HG03520 (cell line): Measurements from ENCODE around the gene SPRY1.

Experiments
- ATAC-seq: cut with Tn5 transposase; IDR thresholded peaks from one replicate; pipeline ENCODE4 v1.9.1; 2021; ENCODE audit warnings: mild to moderate bottlenecking, moderate library complexity; ENCODE audit not compliant: unreplicated experiment

SPRY1 gene

DNA sequence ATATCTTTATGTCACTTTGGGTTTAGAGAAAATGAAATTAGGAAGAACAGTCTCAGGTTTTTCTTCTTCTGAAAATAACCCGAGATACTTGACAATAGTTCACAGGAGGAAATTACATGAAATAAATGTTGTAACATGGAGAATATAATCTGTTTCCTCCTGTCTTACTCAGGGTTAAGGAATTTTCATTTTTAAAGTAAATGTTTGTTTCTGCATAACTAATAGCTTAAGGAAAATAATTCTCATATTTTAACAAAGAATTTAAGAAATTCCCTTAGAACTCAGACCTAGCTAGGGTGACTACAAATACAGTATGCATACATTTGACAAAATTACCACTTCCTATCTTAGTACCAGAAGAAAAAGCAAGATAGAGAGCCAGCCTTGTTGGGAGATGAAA, 17.2 kb upstream of the SPRY1 start:
- no peak for ATAC-seq

DNA sequence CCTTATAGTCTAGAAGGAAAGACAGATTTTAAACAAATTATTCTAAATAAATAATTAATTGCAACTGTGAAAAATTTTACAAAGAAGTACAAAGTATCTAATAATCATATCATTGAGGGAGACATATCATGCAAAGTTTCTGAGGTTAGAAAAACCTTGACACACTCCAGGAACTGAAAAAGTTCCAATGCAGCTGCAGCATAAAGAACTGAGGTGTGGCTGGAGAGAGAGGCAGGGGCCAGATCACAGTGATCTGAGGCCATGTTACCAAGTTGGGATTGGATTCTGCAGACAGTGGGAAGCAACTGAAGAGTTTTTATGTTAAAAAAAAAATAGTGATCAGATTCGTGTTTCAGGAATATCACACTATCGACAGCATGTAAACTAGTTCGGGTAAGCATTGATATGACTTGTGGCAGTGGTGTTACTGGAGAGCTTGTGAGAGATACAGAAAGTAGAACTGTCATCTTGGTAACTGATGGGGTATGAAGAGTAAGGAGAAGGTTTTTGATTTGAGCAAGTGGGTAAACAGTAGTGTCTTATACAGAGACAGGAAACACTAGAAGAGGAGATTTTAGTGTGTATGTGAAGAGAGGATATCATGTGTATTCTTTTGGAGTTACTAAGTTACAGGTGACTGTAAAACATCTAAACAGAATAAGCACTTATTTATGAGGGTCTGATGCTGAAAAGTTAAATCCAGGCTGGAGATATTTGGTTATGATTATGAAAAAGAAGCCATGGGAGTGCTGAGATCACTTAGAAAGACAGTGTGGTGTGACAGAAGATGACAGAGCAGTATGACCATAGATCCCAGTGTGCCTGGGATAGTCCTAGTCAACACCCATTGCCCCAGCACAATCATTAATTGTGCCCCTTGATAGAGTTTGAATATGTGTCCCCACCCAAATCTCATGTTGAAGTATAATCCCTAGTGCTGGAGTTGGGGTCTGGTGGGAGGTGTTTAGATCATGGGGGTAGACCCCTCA, 15.6 kb upstream of the SPRY1 start:
- ATAC-seq = peak; percentile 86

DNA sequence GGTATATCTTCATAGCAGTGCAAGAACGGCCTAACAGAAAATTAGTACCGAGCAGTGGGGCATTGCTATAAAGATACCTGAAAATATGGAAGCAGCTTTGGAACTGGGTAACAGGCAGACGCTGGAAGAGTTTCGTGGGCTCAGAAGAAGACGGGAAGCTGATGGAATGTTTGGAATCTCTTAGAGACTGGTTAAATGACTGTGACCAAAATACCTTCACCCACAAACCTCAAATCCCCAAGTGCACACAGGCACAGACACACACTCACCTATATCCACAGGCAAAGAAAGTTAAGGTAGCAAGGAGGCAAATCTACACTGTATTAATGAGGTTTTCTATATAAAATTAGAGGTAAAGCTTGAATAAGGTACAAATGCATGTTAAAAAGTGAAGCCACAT, 14.6 kb upstream of the SPRY1 start:
- ATAC-seq = no peak

DNA sequence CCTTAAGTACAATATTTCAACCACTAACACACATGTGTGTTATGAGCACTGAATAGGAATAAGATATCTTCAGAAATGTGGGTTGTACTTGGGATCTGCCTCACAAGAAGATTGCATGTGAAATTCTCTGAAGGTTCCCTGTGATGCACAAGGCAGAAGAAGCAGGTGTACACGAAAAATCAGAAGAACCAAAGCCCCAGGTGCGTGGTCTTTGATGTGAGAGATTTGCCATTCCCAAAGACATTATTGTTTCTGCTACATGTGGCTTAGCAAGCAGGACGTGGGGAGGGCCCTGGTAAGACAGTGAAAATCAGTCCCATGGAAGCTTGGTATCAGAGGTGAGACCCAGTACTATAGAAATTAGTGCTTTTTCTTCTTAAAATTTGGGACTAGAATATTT, 13.0 kb upstream of the SPRY1 start:
- no peak for ATAC-seq

DNA sequence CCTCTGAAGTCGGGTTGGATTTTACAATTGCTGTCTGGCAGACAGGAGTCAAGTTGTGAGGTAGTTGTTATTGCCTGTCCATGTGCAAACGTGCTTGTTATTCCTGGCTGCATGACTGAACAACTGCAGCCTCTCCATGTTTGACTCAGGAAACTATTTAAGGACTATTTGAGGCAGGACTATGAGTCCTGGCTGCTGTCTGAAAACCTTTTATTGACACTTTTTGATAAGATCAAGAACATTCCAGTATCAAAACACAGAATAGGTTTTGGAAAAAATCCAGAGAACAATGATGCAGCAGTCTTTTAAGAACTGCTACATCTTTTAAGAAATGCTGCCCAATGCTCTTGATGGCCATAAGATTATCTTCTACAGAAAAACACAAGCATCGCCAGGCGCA, 10.0 kb upstream of the SPRY1 start:
- ATAC-seq = no peak

DNA sequence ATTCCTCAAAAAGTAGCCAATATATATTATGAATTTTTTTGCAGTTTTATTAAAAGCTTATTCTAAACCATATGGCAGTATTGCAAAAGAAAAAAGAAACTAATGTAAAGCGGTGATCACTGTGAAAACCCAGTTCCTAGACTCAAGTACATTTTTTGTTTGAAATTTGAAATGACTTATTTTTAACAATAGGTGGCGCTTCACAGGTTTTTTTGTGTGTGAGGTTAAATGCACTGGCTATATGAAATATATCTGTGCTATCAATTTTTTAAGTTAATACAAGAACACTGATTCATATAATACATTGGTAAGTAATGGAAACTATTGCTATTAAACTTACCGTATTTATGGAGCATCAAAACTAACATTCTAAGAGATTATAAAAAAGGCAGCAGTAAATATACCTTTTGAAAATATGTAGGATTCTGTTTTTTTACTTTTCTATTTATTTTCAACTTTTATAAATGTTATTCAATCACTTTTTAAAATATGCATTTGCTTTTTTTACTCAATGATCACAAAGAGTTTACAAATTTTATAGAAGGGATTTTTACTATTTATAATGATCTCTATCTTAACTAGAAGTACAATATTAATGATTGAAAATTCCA, 5.6 kb upstream of the SPRY1 start:
- ATAC-seq = no peak

DNA sequence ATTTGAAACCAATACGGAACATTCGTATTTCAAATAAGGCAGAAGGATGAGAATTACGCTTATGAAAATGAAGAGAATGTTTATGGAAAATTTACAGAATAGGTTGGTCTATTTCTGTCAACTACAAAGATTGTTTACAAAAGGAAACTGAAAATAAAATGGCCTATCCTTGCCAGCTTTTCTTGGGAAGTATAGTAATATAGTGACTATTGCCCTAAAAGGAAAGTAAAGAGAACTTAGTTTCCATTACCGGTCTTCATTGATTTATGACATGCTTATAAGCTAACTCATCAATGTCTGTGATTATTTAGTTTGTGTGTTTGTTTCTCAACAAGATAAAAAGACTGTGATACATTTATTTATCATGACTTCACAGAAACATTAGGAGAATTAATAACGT, 2.9 kb upstream of the SPRY1 start:
- ATAC-seq = no peak

DNA sequence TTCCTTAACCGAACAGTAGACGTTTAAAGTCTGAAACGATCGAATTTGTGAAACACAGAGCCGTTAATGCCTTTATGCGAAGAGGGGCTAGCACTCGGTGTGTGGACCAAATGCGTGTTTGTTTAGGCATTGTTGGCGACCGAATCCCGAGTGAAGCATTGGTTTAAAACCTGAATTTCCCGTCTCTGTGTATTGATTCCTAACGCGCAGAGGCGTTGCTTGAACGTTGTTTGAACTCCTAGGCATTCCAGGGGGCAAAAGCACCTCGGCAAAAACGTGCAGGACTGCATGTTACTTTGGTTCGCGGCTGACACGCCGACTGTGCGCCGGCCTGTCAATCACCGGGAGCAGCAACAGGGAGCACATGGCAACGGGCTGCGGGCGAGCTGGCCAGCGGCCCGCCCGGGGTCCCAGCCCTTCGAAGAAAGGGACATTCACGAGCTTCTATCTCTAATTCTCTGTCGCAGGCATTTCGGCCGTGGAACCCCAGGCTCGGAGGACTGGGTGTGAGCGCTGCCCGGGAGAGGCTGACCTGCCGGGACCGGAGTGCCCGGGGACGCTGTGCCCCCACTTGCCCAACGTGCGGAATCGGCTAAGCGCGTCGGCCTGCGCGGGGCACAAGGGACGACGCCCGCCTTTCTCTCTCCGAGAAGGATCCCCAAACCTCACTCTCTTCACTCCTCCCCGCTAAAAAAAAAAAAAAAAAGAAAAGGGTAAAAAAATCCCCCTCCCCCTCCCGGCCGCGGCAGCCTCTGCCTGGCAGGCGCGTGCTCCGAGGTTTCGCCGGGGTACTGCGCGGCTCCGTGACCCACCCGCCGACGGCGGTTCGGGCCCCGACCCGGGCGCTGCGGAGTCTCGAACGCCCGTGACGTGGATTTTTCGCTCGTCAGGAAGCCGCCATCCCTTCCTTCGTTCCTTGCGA, 810 bp downstream of the SPRY1 start:
- ATAC-seq = peak; percentile 3

DNA sequence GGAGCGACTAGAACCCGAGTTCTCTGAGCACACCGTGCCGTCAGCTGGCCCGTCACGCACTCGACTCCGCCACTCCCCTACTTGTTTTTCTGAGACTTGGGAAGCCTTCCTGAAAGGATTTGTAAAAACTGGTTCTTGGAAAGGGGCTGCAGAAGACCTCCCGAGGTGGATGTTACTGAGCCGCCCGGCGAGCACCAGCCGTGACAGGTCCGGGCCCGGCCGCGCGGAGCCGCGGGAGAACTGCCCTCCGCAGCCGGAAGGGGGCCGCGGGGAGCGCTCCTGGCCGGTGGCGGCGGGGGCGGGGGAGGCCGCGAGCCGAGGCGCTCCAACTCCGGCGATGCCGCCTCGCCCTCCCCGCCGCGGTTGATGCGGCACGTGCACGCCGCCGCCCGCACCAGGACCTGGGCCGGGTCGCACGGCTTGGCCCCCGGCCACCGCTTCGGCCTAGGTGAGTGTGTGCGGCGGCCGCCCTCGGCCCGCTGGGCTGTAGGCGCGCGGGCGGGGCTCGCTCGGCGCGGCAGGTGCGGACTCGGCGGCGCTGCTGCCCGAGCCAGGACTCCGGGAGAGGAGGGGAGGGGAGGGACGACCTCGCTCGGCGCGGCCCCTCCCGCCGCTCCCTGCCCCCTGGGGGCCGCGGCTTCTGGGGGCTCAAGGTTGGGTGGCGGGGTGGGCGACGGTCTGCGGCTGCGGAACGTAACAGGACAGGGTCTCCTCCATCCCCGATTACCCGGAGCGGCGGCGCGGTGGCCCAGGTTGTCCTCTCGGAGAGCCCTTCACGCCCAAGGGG, 1.7 kb downstream of the SPRY1 start:
- ATAC-seq = peak; percentile 63

DNA sequence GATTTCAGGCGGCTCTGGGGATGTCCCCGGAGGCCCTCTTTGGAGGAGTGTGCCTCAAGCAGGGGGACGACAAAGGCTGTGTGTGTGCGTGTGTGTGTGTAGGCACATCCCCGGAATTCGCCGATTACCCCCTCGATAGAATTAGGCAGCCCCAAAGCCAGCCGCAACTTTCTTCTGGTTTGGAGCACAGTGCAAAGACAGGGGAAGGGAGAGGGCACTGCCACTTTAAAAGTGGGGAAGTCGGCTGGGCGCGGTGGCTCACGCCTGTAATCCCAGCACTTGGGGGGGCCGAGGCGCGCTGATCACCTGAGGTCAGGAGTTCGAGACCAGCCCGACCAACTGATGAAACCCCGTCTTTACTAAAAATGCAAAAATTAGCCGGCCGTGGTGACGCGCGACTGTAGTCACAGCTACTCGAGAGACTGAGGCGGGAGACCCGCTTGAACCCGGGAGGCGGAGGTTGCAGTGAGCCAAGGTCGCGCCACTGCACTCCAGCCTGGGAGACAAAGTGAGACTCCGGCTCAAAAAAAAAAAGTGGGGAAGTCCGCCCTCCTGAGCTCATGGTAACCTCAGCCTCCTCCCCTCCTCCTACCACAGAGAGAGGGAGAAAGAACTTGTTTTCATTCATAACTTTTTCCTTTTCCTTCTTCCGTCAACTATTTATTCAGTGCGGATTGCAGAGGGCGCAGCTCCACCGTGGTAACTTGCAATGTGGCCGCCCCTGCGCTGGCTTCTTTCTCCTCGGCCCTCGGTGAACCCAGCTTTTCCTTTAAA, 2.4 kb downstream of the SPRY1 start:
- ATAC-seq = no peak

DNA sequence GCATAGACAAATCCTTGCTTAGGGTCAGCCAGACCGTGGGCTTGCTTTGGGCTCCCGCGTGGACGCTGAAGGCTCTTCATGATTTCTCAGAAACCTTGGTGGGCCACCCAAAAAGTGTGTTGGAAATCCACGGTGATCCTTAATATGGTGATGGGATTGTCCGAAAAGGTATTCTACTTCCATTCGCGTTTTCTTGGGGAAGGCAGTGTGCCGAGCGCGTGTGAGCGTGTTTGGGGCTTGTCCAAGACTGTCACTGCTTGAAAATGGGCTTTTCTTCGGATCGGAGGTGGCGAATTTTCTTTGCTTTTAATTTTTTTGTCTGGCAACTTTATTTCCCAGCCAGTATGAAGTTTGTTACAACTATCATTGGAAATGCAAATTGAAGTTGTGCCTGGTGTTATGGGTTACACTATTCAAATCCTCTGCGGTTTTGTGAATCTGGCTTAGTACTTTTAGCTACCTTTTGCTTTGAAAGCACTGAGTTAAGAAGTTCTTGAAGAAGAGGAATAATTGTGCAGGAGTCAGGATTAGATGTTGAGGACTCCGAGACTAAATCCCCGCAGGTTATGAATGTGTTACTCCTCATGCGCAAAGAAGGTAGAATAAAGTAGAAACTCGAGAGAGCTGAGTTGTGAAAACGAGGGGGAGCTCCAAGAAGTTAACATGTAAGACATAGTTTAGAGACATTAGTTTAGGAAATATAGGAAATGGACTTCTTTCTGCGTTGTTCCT, 3.2 kb downstream of the SPRY1 start:
- no peak for ATAC-seq

DNA sequence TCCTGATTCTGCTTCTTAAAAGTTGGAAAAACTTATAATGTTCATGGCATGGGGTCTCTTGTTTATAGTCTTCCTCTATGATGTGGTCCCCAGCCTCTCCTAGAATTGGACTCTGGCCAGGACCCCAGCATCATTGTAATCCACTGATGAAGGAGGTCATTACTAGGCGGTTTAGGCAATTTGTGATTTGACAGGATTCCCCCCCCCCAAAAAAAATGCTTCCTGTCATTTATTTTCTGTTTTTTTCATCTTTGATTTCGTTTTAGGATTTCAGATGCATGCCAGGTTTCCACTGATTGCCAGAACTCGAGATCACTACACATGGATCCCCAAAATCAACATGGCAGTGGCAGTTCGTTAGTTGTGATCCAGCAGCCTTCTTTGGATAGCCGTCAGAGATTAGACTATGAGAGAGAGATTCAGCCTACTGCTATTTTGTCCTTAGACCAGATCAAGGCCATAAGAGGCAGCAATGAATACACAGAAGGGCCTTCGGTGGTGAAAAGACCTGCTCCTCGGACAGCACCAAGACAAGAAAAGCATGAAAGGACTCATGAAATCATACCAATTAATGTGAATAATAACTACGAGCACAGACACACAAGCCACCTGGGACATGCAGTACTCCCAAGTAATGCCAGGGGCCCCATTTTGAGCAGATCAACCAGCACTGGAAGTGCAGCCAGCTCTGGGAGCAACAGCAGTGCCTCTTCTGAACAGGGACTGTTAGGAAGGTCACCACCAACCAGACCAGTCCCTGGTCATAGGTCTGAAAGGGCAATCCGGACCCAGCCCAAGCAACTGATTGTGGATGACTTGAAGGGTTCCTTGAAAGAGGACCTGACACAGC, 4.9 kb downstream of the SPRY1 start:
- ATAC-seq = no peak

DNA sequence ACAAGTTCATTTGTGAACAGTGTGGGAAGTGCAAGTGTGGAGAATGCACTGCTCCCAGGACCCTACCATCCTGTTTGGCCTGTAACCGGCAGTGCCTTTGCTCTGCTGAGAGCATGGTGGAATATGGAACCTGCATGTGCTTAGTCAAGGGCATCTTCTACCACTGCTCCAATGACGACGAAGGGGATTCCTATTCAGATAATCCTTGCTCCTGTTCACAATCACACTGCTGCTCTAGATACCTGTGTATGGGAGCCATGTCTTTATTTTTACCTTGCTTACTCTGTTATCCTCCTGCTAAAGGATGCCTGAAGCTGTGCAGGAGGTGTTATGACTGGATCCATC, 5.5 kb downstream of the SPRY1 start:
- ATAC-seq = no peak

DNA sequence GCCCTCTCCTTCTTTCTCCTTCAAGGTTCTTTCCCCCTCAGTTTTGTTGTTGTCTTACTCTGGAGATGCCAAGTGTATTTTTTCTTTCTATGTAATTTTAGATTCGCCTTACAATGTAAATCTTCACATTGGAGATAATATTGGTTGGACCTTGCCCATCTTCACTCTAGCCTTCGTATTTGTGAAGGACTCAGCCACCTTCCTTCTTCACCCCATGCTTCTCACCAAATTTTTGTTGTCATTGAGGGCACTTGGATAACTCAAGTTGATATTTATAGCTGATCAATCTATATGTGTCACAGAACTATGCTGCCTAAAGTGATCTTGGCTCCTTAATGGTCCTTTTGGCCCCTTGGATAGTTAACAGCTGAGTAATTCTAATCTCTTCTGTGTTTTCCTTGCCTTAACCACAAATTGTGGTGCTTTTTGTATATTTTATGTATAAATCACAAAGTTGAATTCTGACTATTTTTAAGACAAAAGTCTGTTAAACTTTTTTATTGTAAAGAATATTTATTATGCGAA, 6.5 kb downstream of the SPRY1 start:
- ATAC-seq = no peak

DNA sequence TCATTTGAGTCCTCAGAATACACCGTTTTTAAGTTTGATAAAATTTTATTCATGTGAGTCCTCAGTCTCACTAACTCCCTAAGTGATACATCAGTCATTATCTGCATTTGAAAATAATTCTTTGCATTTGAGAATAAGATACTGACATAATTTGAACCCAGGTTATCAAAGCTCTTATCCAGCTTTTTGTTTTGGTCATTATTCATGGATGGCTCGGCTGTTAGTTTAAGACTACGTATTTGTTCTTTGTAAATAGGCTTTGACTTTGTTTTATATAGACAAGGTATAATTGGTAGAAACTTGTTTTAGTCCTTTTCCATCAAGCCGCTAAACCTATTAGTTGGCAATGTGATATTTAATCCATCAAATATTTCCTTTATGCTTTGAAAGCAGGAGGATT, 7.9 kb downstream of the SPRY1 start:
- no peak for ATAC-seq

DNA sequence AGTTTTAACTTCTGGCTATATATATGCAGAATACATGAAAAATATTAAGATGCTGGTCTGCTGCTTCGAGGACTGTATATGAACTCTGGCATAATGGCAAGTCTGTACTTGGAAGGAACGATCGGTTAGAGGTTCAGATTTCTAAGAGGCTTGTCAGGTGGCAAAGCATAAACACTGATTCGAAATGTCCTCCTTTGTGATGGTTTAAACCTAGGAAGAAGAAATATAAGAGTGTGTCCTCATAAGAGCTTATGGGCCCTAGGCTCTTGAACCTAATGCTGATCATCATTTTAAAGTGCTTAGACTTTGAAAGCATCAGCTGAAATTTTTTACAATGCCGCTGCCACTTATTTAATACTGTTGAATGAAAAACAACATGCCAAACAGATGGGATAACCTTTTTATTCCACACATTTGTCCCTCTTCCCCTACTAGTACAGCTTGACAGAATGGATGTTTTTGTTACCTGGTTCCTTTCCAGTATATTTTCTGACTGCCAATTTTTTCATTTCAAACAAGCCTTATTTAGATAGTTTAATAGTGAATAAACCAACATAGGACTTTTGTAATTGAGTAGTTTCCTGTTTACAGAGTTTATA, 8.8 kb downstream of the SPRY1 start:
- no peak for ATAC-seq

DNA sequence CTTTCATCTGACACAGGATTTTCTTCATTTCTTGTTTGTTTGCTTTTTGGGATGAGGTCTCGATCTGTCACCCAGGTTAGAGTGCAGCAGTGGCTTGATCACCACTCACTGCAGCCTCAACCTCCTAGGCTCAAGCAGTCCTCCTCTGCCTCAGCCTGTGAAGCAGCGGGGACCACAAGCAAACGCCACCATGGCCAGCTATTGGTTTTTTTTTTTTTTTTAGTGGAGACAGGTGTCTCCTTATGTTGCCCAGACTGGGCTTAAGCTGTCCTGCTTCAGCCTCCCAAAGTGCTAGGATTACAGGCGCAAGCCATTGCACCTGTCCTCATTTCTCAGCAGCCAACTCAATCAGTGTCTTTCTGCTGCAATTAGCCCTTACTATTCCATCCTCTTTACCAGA, 10.3 kb downstream of the SPRY1 start:
- no peak for ATAC-seq
